ENCODE data around the gene CDKAL1. TPM values are rescaled to one million over a fixed set of nuclear protein-coding genes. Genes with fewer than 3 reads are reported as not detected.
"Not testable (repeated sequence)": the region's sequence is repeated elsewhere in the genome, so short reads cannot be mapped to it uniquely, and the experiment has no call there.

Gene CDKAL1
- total and polyA plus RNA-seq, 11 donors = 3.2 to 14.3 (median 9.3) TPM

DNA sequence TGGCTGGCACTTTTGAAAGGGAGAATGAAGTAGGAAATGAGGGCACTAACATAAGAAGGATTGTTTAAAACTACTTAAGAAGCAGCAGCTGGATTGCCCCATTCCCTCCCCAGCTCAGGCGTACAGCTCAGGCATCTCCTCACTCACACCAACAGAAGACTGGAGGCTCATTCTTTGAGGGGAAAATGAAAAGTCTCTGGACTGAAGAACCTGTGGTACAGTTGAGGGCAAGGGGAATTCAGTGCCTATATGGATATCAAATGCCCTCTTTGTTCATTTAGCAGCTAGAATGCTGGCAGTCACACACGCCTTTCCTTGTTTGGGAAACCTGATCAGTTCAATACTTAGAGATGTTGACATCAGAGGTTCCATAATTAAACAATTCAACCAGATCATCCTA is 557.2 kb downstream of the CDKAL1 start:
- Histone ChIP-seq H3K36me3 (no peaks in the 10 kb centered on the region), H3K27ac (no peak overlapping the region), H3K4me1 (no peaks in the 10 kb centered on the region), H3K9me3 (no peaks in the 10 kb centered on the region), H3K4me3 (no peak overlapping the region), H3K27me3 (no peaks in the 10 kb centered on the region)
- WGBS, 4 donors = 95 to 98% (median 97%) methylated on average over 2 of the region's 2 CpGs
- ATAC-seq = no peak
- no peak for TF ChIP-seq POLR2A (IDR thresholded peaks at IDR 0.05)
- TF ChIP-seq, protein P1, sequence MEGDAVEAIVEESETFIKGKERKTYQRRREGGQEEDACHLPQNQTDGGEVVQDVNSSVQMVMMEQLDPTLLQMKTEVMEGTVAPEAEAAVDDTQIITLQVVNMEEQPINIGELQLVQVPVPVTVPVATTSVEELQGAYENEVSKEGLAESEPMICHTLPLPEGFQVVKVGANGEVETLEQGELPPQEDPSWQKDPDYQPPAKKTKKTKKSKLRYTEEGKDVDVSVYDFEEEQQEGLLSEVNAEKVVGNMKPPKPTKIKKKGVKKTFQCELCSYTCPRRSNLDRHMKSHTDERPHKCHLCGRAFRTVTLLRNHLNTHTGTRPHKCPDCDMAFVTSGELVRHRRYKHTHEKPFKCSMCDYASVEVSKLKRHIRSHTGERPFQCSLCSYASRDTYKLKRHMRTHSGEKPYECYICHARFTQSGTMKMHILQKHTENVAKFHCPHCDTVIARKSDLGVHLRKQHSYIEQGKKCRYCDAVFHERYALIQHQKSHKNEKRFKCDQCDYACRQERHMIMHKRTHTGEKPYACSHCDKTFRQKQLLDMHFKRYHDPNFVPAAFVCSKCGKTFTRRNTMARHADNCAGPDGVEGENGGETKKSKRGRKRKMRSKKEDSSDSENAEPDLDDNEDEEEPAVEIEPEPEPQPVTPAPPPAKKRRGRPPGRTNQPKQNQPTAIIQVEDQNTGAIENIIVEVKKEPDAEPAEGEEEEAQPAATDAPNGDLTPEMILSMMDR (IDR thresholded peaks at IDR 0.05) = no peak
- DNase-seq = no peak
- intact Hi-C loops (cut with DNase I) = no loop called here

DNA sequence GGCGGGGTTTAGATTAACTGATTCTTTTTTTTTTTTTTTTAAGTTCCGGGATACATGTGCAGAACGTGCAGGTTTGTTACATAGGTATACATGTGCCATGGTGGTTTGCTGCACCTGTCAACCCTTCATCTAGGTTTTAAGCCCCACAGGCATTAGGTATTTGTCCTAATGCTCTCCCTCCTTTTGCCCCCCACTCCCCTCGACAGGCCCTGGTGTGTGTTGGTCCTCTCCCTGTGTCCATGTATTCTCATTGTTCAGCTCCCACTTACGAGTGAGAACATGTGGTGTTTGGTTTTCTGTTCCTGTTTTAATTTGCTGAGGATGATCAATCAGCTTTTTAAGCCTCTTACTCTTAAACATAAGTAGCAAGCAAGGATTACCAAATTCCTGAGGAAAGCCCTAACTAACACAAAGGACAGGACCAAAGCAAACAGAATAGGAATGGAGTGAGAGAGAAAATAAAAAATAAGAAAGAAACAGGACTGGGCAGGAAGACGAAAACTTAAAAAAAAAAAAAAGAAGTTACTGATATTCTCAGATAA is 558.0 kb downstream of the CDKAL1 start:
- intact Hi-C loops (cut with DNase I); H3K4me1 ChIP-seq; H3K9me3 ChIP-seq; H3K36me3 ChIP-seq; ATAC-seq; H3K4me3 ChIP-seq; DNase-seq; H3K27me3 ChIP-seq; H3K27ac ChIP-seq: not testable (repeated sequence)
- 92 to 95% (median 95%) methylated on average over 6 of the region's 6 CpGs for WGBS, 4 donors

DNA sequence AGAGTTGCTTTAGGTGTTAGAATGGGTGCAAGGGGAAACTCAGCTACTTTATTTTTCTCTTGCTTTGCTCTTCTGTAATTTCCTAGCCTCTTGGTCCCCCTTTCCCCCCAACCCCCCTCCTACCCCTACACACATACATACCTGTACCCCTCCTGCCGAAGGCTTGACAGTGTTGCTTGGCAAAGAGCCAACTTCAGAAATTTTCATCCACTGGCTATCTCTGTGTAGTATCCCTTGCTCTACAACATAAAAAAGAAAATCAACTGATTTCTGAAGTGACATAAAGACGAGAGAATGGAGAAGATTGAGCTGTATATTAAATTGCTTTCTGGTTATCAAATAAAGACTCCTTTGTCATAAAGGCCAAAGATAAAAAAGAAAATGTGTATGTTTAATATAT is 561.2 kb downstream of the CDKAL1 start:
- no peak overlapping the region for H3K27ac ChIP-seq
- H3K27me3 ChIP-seq = no peaks in the 10 kb centered on the region
- TF ChIP-seq POLR2A (IDR thresholded peaks at IDR 0.05) = no peak
- TF ChIP-seq, protein P1 (IDR thresholded peaks at IDR 0.05) = no peak
- peaks cover 0 to 12% (median 3%) of the 10 kb centered on the region in 12 donors for H3K4me1 ChIP-seq
- intact Hi-C loops (cut with DNase I) = no loop called here
- 68 to 81% (median 75%) methylated on average over 2 of the region's 2 CpGs for WGBS, 4 donors
- no peak for ATAC-seq
- no peak overlapping the region for H3K4me3 ChIP-seq
- H3K36me3 ChIP-seq = no peaks in the 10 kb centered on the region
- no peaks in the 10 kb centered on the region for H3K9me3 ChIP-seq
- no peak for DNase-seq

DNA sequence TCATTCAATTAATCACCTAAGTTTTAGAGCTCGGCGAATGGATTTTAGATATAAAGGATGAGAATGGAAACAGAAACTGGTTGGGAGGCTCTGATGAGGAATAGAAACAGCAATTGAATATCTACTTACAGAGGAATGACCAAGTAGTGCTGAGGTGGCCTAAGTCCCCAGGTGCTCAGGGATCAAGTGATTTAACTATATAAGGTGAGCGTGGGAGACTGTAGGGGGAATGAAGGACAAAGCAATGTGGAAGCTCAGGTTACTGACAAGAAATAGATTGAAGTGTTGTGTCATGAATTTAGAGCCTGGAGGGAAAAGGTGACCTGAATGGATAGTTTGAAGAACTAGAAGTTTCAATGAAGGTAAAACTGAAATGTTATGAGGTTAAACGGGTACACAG is 563.9 kb downstream of the CDKAL1 start:
- no peaks in the 10 kb centered on the region for H3K27me3 ChIP-seq
- DNase-seq (no peak), ATAC-seq (no peak)
- H3K36me3 ChIP-seq = peaks cover 0 to 2% (median 0%) of the 10 kb centered on the region in 9 donors
- WGBS, 4 donors = 94 to 98% (median 95%) methylated on average over 4 of the region's 4 CpGs
- H3K4me1 ChIP-seq = peaks cover 0 to 12% (median 3%) of the 10 kb centered on the region in 12 donors
- no peak overlapping the region for H3K27ac ChIP-seq
- intact Hi-C loops (cut with DNase I) = no loop called here
- H3K9me3 ChIP-seq = no peaks in the 10 kb centered on the region
- no peak overlapping the region for H3K4me3 ChIP-seq
- no peak for TF ChIP-seq POLR2A (IDR thresholded peaks at IDR 0.05)
- TF ChIP-seq, protein P1 (IDR thresholded peaks at IDR 0.05) = no peak

DNA sequence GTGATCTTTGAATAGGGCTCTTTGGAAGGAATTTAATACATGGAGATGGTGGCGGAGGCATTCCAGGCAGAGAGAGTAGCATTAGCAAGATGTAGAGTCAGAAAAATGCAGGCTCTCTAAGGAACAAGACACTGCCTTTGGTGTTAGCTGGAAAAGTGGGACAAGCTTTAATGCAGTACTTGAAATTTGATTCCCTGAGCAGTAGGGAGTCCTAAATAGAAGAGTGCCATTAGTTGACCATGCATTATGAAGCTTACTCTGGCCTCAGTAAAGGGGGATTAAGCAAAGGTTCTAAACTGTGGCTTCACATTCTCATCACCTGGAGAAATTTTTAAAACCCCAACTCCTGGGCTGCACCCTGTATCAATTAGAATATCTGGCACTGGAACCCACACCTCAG is 564.5 kb downstream of the CDKAL1 start:
- intact Hi-C loops (cut with DNase I) = no loop called here
- ATAC-seq (no peak), DNase-seq (no peak)
- Histone ChIP-seq H3K36me3 (peaks cover 0 to 2% (median 0%) of the 10 kb centered on the region in 9 donors), H3K27me3 (no peaks in the 10 kb centered on the region), H3K9me3 (no peaks in the 10 kb centered on the region), H3K27ac (no peak overlapping the region), H3K4me1 (peaks cover 0 to 12% (median 3%) of the 10 kb centered on the region in 12 donors), H3K4me3 (no peak overlapping the region)
- 94 to 100% (median 98%) methylated on average over 1 of the region's 1 CpG for WGBS, 4 donors
- TF ChIP-seq, protein P1 (IDR thresholded peaks at IDR 0.05) = no peak
- TF ChIP-seq POLR2A (IDR thresholded peaks at IDR 0.05) = no peak
